ENCODE data around the gene MARCHF3.

- TF ChIP-seq POLR2AphosphoS5 (IDR thresholded peaks at IDR 0.05) = no peak
- no peak for TF ChIP-seq POLR2A (IDR thresholded peaks at IDR 0.05; ENCODE audit: low read depth)
- peak in 2 of 3 experiments; percentile 22 to 55 for TF ChIP-seq CTCF (IDR thresholded peaks at IDR 0.05)
Observed at GRCh38 chr5:127029581-127030258, 638 bp downstream of the MARCHF3 start.

Data from esophagus muscularis mucosa (tissue), 3 donors.